NCI-H1417 (cell line): ENCODE data around the gene PSMC3IP.
A peak's percentile ranks its signal among the peaks of the same experiment; 100 is the strongest.
"Not testable (repeated sequence)": the region's sequence is repeated elsewhere in the genome, so short reads cannot be mapped to it uniquely, and the experiment has no call there.

Experiments
- DNase-seq, 3 experiments: peaks; one replicate each; lab custom pipeline; 2025; lab: John Stamatoyannopoulos, UW

The PSMC3IP gene

GRCh38 chr17:42561897-42562387 lies 15.6 kb downstream of the PSMC3IP start, which contains the start of gene COASY:
TSS of gene COASY (plus strand) at chr17:42562148. CDS start at chr17:42562623, 475 bp downstream.
- DNase-seq: peak; percentile 94 to 98 (median 98)

GRCh38 chr17:42560246-42560645 lies 17.3 kb downstream of the PSMC3IP start:
- no peak for DNase-seq

GRCh38 chr17:42559075-42559474 lies 18.5 kb downstream of the PSMC3IP start:
- DNase-seq: no peak

- DNase-seq: not testable (repeated sequence)
Measured at GRCh38 chr17:42555961-42556617, 21.4 kb downstream of the PSMC3IP start.

GRCh38 chr17:42555122-42555622 lies 22.4 kb downstream of the PSMC3IP start:
- no peak for DNase-seq

- DNase-seq: peak; percentile 58 to 88 (median 86)
Measured at GRCh38 chr17:42554250-42555121, 23.0 kb downstream of the PSMC3IP start.

- no peak for DNase-seq
Measured at GRCh38 chr17:42553866-42554249, 23.7 kb downstream of the PSMC3IP start.

GRCh38 chr17:42553161-42553818 lies 24.2 kb downstream of the PSMC3IP start:
- DNase-seq: peak in 1 of 3 experiments; percentile 4

- DNase-seq: not testable (repeated sequence)
Measured at GRCh38 chr17:42552736-42553135, 24.8 kb downstream of the PSMC3IP start, which contains the start of gene HSD17B1. TSS of gene HSD17B1 (plus strand) at chr17:42552923. CDS start at chr17:42552934, 11 bp downstream.

- no peak for DNase-seq
Measured at GRCh38 chr17:42548993-42549755, 28.4 kb downstream of the PSMC3IP start.

GRCh38 chr17:42548070-42548837 lies 29.3 kb downstream of the PSMC3IP start:
- DNase-seq: peak in 1 of 3 experiments; percentile 80

- DNase-seq: no peak
Measured at GRCh38 chr17:42547698-42548069, 29.8 kb downstream of the PSMC3IP start.

GRCh38 chr17:42547001-42547461 lies 30.5 kb downstream of the PSMC3IP start:
- no peak for DNase-seq

GRCh38 chr17:42545755-42546505 lies 31.6 kb downstream of the PSMC3IP start:
- not testable (repeated sequence) for DNase-seq

- DNase-seq: no peak
Measured at GRCh38 chr17:42544874-42545283, 32.6 kb downstream of the PSMC3IP start.

GRCh38 chr17:42543190-42544079 lies 34.1 kb downstream of the PSMC3IP start:
- DNase-seq: no peak

- DNase-seq: no peak
Measured at GRCh38 chr17:42541041-42541833, 36.3 kb downstream of the PSMC3IP start.

- DNase-seq: not testable (repeated sequence)
Measured at GRCh38 chr17:42540558-42540957, 37.0 kb downstream of the PSMC3IP start.
